NCI-H345 treated with DMSO at 0.1 percent for 48 hours (cell line): ENCODE results near the gene KIF27.
"Not testable (repeated sequence)": the region's sequence is repeated elsewhere in the genome, so short reads cannot be mapped to it uniquely, and the experiment has no call there.

Experiments used
- DNase-seq: peaks from one replicate; lab custom pipeline; 2025; ENCODE audit not compliant: unreplicated experiment; lab: John Stamatoyannopoulos, UW

KIF27 gene

DNA sequence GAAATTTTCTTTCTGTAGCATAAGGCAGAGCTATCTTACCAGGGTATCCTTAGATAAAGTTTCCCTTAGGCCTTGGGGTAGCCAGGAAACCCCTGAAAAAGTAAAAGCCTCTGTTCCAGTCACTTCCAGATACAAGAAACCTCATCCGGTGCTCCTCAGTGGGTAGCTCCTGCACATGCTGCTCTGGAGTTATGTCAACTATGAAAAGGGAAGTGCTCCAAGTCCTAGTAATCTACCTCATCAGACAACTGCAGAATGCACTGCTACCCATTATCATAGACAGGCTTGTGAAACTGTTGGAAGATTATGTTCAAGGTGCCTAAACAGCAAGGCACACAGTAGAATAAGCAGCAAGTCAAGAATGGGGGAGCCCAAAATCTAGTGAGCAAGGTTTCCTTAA lies 112.0 kb downstream of the KIF27 start:
- DNase-seq = not testable (repeated sequence)

DNA sequence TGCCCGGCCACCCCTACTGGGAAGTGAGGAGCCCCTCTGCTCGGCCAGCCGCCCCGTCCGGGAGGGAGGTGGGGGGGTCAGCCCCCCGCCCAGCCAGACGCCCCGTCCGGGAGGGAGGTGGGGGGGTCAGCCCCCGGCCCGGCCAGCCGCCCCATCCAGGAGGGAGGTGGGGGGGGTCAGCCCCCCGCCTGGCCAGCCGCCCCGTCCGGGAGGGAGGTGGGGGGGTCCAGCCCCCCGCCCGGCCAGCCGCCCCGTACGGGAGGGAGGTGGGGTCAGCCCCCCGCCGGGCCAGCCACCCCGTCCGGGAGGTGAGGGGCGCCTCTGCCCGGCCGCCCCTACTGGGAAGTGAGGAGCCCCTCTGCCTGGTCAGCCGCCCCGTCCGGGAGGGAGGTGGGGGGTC lies 116.8 kb downstream of the KIF27 start:
- DNase-seq = not testable (repeated sequence)

DNA sequence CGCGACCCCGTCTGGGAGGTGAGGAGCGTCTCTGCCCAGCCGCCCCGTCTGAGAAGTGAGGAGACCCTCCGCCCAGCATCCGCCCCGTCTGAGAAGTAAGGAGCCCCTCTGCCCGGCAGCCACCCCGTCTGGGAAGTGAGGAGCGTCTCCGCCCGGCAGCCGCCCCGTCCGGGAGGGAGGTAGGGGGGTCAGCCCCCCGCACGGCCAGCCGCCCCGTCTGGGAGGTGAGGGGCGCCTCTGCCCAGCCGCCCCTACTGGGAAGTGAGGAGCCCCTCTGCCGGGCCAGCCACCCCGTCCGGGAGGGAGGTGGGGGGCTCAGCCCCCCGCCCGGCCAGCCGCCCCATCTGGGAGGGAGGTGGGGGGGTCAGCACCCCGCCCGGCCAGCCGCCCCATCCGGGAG lies 117.3 kb downstream of the KIF27 start:
- DNase-seq = not testable (repeated sequence)

DNA sequence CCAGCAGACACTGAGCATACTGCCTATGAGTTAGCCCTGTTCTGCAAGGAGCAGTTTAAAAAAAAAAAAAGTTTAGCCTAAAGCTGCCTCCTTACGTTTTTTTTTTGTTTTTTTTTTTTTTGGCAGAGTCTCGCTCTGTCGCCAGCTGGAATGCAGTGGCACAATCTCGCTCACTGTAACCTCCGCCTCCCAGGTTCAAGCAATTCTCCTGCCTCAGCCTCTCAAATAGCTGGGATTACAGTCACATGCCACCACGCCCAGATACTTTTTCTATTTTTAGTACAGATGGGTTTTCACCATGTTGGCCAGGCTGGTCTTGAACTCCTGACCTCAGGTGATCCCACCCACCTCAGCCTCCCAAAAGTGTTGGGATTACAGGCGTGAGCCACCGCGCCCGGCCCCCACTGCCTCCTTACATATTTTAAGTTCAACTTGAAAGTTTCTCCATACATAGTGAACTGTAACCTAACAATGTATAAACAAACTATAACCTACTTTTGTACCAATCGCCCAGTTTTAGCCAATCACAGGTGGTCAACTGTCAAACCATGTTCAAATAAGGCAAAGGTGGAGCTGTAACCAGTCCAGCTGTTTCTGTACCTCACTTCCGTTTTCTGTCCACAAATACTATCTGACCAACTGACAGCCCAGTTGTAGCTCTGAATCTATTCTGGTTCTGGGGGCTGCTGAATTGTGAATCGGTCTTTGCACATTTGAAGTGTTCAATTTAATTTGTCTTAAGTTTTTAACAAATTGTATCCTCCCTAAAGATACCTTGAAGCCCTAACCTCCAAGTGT lies 120.8 kb downstream of the KIF27 start:
- no peak for DNase-seq

DNA sequence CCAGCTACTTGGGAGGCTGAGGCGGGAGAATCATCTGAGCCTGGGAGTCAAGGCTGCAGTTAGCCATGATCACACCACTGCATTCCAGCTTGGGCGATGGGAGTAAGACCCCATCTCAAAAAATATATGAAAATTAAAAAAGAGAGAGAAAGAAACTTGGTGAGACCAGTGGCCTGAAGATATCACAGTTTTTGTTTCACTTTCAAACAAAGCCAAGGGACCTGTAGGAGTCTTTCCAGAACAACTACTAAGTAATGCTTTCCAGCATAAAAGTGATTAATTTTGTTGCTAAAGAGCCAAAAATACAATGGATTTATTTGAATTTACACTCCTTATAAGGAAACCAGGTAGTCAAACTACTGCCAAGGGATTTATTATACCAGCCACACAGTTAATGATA lies 127.2 kb downstream of the KIF27 start:
- no peak for DNase-seq

DNA sequence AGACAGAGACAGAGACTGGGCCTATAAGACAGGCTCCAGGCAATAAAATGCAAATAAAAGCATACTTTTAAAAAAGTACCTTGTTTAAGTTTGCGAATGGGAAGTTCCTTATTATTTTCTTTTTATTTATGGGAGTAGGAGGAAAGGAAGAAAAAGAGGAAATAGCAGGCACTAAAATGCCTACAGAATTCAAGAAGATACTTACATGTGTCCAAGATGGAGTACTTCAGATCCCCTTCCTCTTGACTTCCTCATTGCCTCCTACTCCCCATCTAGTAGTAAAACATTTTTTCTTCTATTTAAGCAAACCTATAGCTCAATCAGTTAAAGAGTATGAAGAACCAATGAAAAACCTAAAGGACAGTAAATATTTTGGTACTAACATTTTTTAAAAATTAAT lies 128.5 kb downstream of the KIF27 start:
- DNase-seq = no peak
